GM21529 (cell line): Measurements from ENCODE around the gene LSM10.

ENCODE experiments used
- ATAC-seq: cut with Tn5 transposase; IDR thresholded peaks from one replicate; pipeline ENCODE4 v1.9.1; 2021; ENCODE audit not compliant: unreplicated experiment

Gene LSM10

GRCh38 chr1:36411674-36412648 lies 14.3 kb upstream of the LSM10 start:
- no peak for ATAC-seq

- no peak for ATAC-seq
These were observed 10.8 kb upstream of the LSM10 start for GRCh38 chr1:36408479-36408878.

DNA sequence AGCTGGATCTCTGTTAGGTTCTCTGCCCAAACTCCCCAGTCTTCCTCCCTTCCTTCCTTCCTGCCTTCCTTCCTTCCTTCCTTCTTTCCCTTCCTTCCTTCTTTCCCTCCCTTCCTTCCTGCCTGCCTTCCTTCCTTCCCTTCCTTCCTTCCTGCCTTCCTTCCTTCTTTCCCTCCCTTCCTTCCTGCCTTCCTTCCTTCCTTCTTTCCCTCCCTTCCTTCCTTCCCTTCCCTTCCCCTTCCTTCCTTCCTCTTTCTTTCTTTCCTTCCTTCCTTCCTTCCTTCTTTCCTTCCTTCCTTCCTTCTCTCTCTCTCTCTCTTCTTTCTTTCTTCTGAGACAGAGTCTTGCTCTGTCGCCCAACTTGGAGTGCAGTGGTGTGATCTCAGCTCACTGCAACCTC lies 8.7 kb upstream of the LSM10 start:
- no peak for ATAC-seq

DNA sequence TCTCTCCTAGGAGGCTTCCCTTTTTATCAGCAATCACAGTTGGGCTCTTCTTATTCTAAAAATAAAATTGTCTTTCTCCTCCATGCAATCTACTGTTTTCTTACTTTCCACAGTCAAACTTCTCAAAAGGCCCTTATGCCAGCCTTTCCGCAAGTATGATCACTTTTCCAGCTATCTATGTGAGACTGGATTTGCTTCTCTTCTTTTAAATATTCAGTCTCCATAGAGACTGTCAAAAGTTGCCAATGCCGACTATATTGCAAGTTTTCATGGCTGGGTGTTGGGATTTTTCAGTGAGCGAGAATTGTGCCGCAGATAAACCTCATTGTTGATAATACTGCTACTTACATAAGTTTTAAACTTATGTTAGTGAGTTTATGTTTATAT lies 4.8 kb upstream of the LSM10 start:
- ATAC-seq, result no peak

- no peak for ATAC-seq
These were observed 4.1 kb upstream of the LSM10 start for GRCh38 chr1:36401602-36402503.

DNA sequence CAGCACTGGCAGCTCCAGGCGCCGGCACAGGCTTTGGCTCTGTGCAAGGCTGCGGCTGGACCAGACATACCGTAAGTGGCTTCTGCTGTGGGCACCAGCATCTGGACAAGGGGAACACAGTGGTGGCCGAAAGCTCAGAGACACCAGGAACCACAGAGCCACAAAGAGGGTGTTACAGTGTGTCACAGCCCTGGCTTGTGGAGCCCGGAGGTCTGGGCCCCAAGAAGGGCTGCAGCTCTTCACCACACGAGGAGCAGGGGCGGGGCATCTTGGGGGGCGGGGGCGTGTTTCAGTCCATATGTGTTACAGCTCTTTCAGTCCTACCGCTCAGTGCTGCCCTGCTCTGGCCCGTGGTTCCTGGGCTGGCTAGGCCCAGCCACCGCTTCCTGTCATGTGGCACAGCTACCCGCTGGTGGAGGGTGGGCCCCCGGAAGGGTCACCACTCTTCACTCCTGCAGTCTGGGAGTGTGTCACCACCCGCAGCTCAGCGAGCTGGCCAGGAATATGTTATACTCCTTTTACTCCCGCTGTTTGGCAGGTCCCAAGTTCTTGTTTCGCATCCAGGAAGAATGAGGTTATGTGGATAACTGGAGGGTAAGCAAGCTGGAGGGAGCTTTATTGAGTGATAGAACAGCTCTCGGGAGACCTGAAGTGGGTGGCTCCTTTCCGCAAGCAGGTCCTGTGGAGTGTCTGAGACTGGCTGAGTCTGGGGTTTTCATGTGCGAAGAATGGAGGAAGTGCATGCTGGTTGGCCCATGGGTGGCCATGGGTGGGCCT lies 3.3 kb upstream of the LSM10 start:
- ATAC-seq, result no peak

DNA sequence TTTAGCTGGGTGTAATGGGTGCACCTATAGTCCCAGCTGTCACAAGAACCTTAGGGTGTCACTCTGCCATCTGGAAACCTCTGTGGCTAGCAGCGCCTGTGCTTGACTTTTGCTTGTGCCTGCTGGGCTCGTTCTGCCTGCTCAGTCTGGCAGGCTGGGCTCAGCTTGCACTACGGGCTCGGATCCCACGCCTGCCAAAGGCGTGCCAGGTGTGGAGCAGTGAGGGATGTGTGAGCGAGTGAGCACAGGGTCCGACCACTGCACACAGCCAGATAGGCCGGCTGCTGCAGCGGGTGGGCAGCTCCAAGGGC lies 2.8 kb upstream of the LSM10 start:
- ATAC-seq, result no peak

GRCh38 chr1:36398370-36398977 lies 766 bp upstream of the LSM10 start:
- ATAC-seq, result no peak

DNA sequence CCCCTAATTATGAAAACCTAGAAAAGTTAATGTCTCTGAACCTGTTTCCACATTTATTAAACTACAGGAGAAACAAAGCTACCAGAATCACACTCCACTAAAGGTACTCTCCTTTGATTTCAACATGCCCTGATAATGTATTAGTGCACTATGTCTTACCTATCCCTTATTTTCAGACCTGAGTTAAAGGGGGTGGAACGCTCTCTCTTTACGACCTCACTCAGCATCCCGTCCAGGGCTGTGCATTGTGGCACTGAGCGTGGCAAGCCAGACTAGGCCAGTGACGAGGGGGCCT lies 678 bp downstream of the LSM10 start:
- peak; percentile 28 for ATAC-seq

DNA sequence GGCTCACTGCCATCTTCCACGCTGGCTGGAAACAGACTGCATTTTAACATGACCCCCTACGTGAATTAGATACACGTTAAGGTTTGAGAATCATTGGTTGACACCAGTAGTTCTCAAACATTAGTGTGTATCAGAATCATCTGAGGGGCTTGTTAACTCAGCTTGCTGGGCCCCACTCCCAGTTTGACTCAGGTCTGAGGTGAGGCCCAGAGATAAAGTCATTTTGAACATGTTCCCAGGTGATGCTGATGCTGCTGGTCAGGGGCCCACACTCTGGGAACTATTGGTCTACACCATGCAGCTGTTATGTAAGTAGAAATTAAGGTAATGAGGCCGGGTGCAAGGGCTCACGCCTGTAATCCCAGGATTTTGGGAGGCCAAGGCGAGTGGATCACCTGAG lies 1.3 kb downstream of the LSM10 start:
- ATAC-seq, result no peak

GRCh38 chr1:36393686-36394085 lies 4.0 kb downstream of the LSM10 start:
- ATAC-seq, result no peak

DNA sequence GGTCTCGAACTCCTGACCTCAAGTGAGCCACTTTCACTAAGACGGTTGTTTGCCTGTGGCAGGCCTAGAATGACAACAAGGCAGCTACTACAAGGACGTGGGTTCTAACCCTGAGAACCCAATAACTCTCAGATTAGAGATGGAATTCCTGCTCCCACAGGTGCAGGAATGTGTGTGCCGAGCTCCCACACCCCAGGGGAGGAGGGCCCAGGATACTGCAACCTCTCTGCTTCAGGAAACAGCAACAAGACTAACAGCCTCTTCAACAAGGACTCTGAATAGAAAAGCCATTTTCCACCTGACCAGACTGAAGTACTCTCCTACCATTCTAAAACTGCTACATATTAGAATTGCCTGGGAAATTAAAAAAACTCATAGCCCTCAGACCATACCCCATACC lies 4.9 kb downstream of the LSM10 start:
- ATAC-seq, result no peak

DNA sequence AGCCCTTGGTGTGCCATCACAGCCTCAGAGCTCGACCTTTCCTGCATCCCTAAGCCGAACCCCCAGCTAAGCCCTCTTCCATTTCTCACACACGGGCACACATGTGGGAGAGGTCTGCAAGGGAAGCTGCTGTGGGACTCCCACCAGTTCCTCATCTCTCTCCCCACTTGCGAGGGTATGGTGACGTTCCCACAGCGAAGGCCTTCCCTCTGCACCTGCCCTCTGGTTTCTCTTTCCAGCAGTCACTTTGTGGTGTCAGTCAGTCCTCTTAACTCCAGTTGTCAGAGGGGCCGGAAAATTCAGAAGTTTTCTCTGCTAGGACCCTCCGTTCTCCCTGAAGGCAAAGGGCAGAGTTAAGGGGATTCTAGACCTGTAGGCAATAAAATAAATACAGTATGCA lies 6.4 kb downstream of the LSM10 start:
- no peak for ATAC-seq

- no peak for ATAC-seq
These were observed 7.3 kb downstream of the LSM10 start for GRCh38 chr1:36390411-36390810.

DNA sequence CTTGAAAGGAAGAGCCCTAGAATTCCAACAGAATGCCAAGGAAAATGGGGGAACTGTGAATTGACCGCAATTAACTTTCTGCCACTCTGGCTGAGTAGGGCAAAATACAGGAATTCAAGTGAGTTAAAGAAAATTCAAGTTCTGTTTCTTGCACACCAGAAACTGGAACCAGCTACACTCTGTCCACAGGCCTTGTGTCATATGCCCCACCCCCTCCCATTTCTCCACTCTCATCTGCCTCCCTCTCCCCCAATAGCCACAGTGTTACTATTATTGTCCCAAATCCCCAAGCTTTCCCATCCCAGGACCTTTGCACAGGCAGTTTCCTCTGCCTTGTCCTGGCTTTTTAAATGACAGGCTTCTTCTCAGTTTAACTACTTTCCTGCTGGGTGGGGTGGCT lies 7.7 kb downstream of the LSM10 start:
- no peak for ATAC-seq

DNA sequence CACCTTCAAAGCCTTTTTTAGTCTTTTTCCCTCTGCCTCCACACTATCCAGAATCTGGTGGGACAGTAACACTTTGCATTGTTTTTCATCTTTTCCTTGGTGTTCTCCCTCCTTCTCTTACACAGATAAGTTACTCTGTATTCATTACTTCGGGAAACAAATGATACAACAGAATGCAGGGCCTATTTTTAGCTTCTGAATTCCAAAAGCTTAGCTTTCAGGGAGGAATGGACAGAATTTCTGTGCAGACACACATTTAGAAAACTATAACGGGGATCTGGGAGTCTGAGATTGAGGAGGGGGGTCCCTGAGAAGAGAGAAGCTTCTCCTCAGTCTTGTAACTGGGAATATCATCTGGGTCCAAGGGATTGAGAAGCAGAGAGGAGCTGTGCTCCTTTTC lies 8.4 kb downstream of the LSM10 start:
- ATAC-seq, result no peak

DNA sequence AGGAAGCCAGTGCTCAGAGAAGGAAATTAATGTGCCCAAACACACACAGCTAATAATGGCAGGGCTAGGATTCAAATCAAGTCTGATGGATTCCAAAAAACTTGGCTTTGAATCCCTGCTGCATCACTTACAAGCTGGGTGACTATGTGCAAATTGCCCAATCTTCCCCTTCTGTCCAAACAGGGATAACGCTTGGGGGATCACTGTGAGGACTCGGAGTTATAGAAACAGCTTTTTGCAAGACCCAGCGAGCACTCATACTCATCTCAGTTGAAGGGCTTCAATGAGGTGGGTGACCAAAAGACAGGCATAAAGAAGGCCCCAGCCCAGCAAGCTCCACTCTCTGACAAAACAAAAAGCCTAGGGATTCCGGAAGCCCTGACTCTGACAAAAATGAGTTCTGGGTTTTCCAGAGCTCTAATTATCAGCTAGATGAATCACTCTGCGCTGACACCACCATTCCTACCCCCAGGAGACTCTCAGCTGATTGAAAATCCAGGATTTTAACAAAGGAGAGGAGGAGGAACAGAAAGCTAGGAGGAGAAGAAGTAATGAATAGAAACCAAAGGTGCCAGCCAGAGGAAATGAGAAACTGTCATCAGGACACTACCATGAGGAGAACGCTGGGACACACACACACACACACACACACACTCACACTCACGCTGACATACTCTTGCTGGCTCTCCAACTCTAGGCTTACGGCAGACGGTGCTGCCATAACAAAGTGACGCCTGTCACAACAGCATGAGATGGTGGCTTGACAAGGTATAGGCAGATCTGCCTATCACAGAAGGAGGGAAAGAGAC lies 10.4 kb downstream of the LSM10 start:
- ATAC-seq, result no peak

- peak; percentile 43 for ATAC-seq
These were observed 11.2 kb downstream of the LSM10 start for GRCh38 chr1:36386265-36387140.
